AG09309 (cell line): Measurements from ENCODE around the gene ADIPOR1.
"Not testable (repeated sequence)": the region's sequence is repeated elsewhere in the genome, so short reads cannot be mapped to it uniquely, and the experiment has no call there.

Experiments used
- DNase-seq: peaks from one replicate; pipeline ENCODE4 v3.0.0-alpha.2; 2010; ENCODE audit warnings: low read depth
- H3K4me3 ChIP-seq: 2 replicates; pipeline ENCODE4 v1.5.1; 2011; ENCODE audit warnings: mild to moderate bottlenecking, low read depth, low read length, moderate library complexity; ENCODE audit not compliant: control insufficient read depth
- CTCF ChIP-seq: IDR thresholded peaks from 2 replicates; pipeline ENCODE4 v1.5.1; 2011; ENCODE audit warnings: mild to moderate bottlenecking, low read depth, low read length, inconsistent platforms; ENCODE audit not compliant: insufficient read depth, control insufficient read depth; ENCODE audit errors: missing control alignments

The ADIPOR1 gene

GRCh38 chr1:202923533-202923932 is 34.6 kb downstream of the ADIPOR1 start:
- no peak for DNase-seq
- no peak for TF ChIP-seq CTCF
- H3K4me3 ChIP-seq = no peak overlapping the region

GRCh38 chr1:202919615-202920014 is 38.5 kb downstream of the ADIPOR1 start:
- no peak for DNase-seq
- H3K4me3 ChIP-seq = no peak overlapping the region
- no peak for TF ChIP-seq CTCF

- no peak for TF ChIP-seq CTCF
- no peak for DNase-seq
- no peak overlapping the region for H3K4me3 ChIP-seq
Observed at GRCh38 chr1:202915146-202915545, 43.0 kb downstream of the ADIPOR1 start.

- not testable (repeated sequence) for DNase-seq, H3K4me3 ChIP-seq
Observed at GRCh38 chr1:202912476-202912875, 45.6 kb downstream of the ADIPOR1 start.

DNA sequence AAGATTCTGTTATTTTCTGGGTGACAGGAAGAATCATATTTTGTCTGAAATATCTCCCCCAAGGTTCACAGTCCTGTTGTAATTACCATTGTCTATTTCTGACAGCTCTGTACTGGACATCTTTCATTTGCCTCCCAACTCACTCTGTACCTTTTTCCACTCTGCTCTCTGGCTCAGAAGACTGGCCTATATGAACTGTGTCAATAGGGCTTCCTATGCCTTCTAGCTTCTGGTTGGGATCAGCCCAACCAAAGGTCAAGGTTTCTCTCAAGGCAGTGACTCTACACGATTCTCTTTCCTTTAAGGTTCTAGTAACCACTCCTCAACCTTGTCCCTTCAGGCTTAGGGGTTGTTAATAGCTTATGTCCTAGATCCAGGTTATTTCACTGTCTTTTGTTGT is 48.6 kb downstream of the ADIPOR1 start:
- no peak for TF ChIP-seq CTCF
- no peak overlapping the region for H3K4me3 ChIP-seq

GRCh38 chr1:202908998-202909397 is 49.1 kb downstream of the ADIPOR1 start:
- H3K4me3 ChIP-seq = no peak overlapping the region
- no peak for TF ChIP-seq CTCF
- DNase-seq = no peak

More for the DNA sequence above, 48.6 kb downstream of the ADIPOR1 start:
- no peak for DNase-seq

DNA sequence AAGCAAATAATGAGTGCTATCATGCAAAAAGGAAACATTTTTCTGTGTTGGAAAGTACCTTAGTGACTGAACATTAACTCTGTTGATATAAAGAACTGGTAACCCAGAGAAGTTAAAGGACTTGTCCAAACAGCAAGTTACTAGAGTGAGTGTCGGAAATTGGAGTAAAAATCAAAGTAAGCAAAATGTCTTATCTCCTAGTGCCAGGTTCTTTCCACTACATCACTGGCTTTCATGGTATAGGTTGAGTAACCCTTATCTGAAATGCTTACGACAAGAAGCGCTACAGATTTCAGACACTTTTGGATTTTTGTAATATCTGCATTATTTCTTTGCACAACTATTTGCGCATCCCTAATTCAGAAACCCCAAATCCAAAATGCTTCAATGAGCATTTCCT is 52.8 kb downstream of the ADIPOR1 start:
- TF ChIP-seq CTCF = no peak
- H3K4me3 ChIP-seq = no peak overlapping the region
- no peak for DNase-seq

GRCh38 chr1:202903808-202904207 is 54.3 kb downstream of the ADIPOR1 start:
- H3K4me3 ChIP-seq, DNase-seq: not testable (repeated sequence)
